ENCODE results near the gene HSPH1.

The HSPH1 gene

GRCh38 chr13:31149604-31150003 is 12.1 kb downstream of the HSPH1 start:
- H3K4me3 ChIP-seq (ENCODE audit: low read length), result no peak overlapping the region
- H3K27me3 ChIP-seq (ENCODE audit: control insufficient read depth, insufficient read depth, low read length), result no peaks in the 10 kb centered on the region
- no peaks in the 10 kb centered on the region for H3K4me1 ChIP-seq (ENCODE audit: control insufficient read depth, insufficient read depth, low read length)
- no peak overlapping the region for H3K9ac ChIP-seq (ENCODE audit: low read length)
- H3K36me3 ChIP-seq (ENCODE audit: control insufficient read depth, insufficient read depth, low read length), result peaks cover 23% of the 10 kb centered on the region
- no peak overlapping the region for H3K27ac ChIP-seq (ENCODE audit: low read depth, low read length)

GRCh38 chr13:31145417-31145816 is 16.3 kb downstream of the HSPH1 start:
- no peak overlapping the region for H3K9ac ChIP-seq (ENCODE audit: low read length)
- H3K27ac ChIP-seq (ENCODE audit: low read depth, low read length), result no peak overlapping the region
- H3K36me3 ChIP-seq (ENCODE audit: control insufficient read depth, insufficient read depth, low read length), result peaks cover 19% of the 10 kb centered on the region
- no peaks in the 10 kb centered on the region for H3K4me1 ChIP-seq (ENCODE audit: control insufficient read depth, insufficient read depth, low read length)
- H3K27me3 ChIP-seq (ENCODE audit: control insufficient read depth, insufficient read depth, low read length), result no peaks in the 10 kb centered on the region
- H3K4me3 ChIP-seq (ENCODE audit: low read length), result no peak overlapping the region

- Histone ChIP-seq H3K27me3 (ENCODE audit: control insufficient read depth, insufficient read depth, low read length) (no peaks in the 10 kb centered on the region), H3K4me1 (ENCODE audit: control insufficient read depth, insufficient read depth, low read length) (no peaks in the 10 kb centered on the region), H3K4me3 (ENCODE audit: low read length) (no peak overlapping the region), H3K9ac (ENCODE audit: low read length) (no peak overlapping the region), H3K27ac (ENCODE audit: low read depth, low read length) (no peak overlapping the region), H3K36me3 (ENCODE audit: control insufficient read depth, insufficient read depth, low read length) (peaks cover 20% of the 10 kb centered on the region)
Measured at GRCh38 chr13:31138515-31138914, 23.2 kb downstream of the HSPH1 start.

- Histone ChIP-seq H3K9ac (ENCODE audit: low read length) (no peak overlapping the region), H3K4me3 (ENCODE audit: low read length) (no peak overlapping the region), H3K4me1 (ENCODE audit: control insufficient read depth, insufficient read depth, low read length) (no peaks in the 10 kb centered on the region), H3K27ac (ENCODE audit: low read depth, low read length) (no peak overlapping the region), H3K36me3 (ENCODE audit: control insufficient read depth, insufficient read depth, low read length) (peaks cover 18% of the 10 kb centered on the region), H3K27me3 (ENCODE audit: control insufficient read depth, insufficient read depth, low read length) (no peaks in the 10 kb centered on the region)
Measured at GRCh38 chr13:31136724-31137123, 25.0 kb downstream of the HSPH1 start.

- Histone ChIP-seq H3K9ac (ENCODE audit: low read length) (no peak overlapping the region), H3K27me3 (ENCODE audit: control insufficient read depth, insufficient read depth, low read length) (no peaks in the 10 kb centered on the region), H3K4me1 (ENCODE audit: control insufficient read depth, insufficient read depth, low read length) (no peaks in the 10 kb centered on the region), H3K4me3 (ENCODE audit: low read length) (no peak overlapping the region), H3K27ac (ENCODE audit: low read depth, low read length) (no peak overlapping the region), H3K36me3 (ENCODE audit: control insufficient read depth, insufficient read depth, low read length) (peaks cover 13% of the 10 kb centered on the region)
Measured at GRCh38 chr13:31134039-31134711, 27.5 kb downstream of the HSPH1 start.

- H3K4me1 ChIP-seq (ENCODE audit: control insufficient read depth, insufficient read depth, low read length), result no peaks in the 10 kb centered on the region
- no peaks in the 10 kb centered on the region for H3K27me3 ChIP-seq (ENCODE audit: control insufficient read depth, insufficient read depth, low read length)
- H3K36me3 ChIP-seq (ENCODE audit: control insufficient read depth, insufficient read depth, low read length), result peaks cover 13% of the 10 kb centered on the region
- no peak overlapping the region for H3K27ac ChIP-seq (ENCODE audit: low read depth, low read length)
- no peak overlapping the region for H3K9ac ChIP-seq (ENCODE audit: low read length)
- H3K4me3 ChIP-seq (ENCODE audit: low read length), result no peak overlapping the region
Measured at GRCh38 chr13:31133621-31134020, 28.1 kb downstream of the HSPH1 start.

GRCh38 chr13:31131470-31131961 is 30.2 kb downstream of the HSPH1 start:
- Histone ChIP-seq H3K9ac (ENCODE audit: low read length) (no peak overlapping the region), H3K4me3 (ENCODE audit: low read length) (no peak overlapping the region), H3K36me3 (ENCODE audit: control insufficient read depth, insufficient read depth, low read length) (no peaks in the 10 kb centered on the region), H3K4me1 (ENCODE audit: control insufficient read depth, insufficient read depth, low read length) (no peaks in the 10 kb centered on the region), H3K27me3 (ENCODE audit: control insufficient read depth, insufficient read depth, low read length) (peaks cover 2% of the 10 kb centered on the region), H3K27ac (ENCODE audit: low read depth, low read length) (no peak overlapping the region)

GRCh38 chr13:31129419-31129818 is 32.3 kb downstream of the HSPH1 start:
- H3K4me1 ChIP-seq (ENCODE audit: control insufficient read depth, insufficient read depth, low read length), result no peaks in the 10 kb centered on the region
- no peak overlapping the region for H3K9ac ChIP-seq (ENCODE audit: low read length)
- no peak overlapping the region for H3K4me3 ChIP-seq (ENCODE audit: low read length)
- H3K36me3 ChIP-seq (ENCODE audit: control insufficient read depth, insufficient read depth, low read length), result no peaks in the 10 kb centered on the region
- peaks cover 2% of the 10 kb centered on the region for H3K27me3 ChIP-seq (ENCODE audit: control insufficient read depth, insufficient read depth, low read length)
- H3K27ac ChIP-seq (ENCODE audit: low read depth, low read length), result no peak overlapping the region

GRCh38 chr13:31124204-31124603 is 37.5 kb downstream of the HSPH1 start:
- Histone ChIP-seq H3K27ac (ENCODE audit: low read depth, low read length) (no peak overlapping the region), H3K27me3 (ENCODE audit: control insufficient read depth, insufficient read depth, low read length) (peaks cover 2% of the 10 kb centered on the region), H3K4me3 (ENCODE audit: low read length) (no peak overlapping the region), H3K9ac (ENCODE audit: low read length) (no peak overlapping the region), H3K36me3 (ENCODE audit: control insufficient read depth, insufficient read depth, low read length) (no peaks in the 10 kb centered on the region), H3K4me1 (ENCODE audit: control insufficient read depth, insufficient read depth, low read length) (no peaks in the 10 kb centered on the region)

- H3K4me1 ChIP-seq (ENCODE audit: control insufficient read depth, insufficient read depth, low read length), result no peaks in the 10 kb centered on the region
- peaks cover 5% of the 10 kb centered on the region for H3K27me3 ChIP-seq (ENCODE audit: control insufficient read depth, insufficient read depth, low read length)
- no peak overlapping the region for H3K4me3 ChIP-seq (ENCODE audit: low read length)
- H3K9ac ChIP-seq (ENCODE audit: low read length), result no peak overlapping the region
- no peak overlapping the region for H3K27ac ChIP-seq (ENCODE audit: low read depth, low read length)
- no peaks in the 10 kb centered on the region for H3K36me3 ChIP-seq (ENCODE audit: control insufficient read depth, insufficient read depth, low read length)
Measured at GRCh38 chr13:31122544-31123260, 39.0 kb downstream of the HSPH1 start.

GRCh38 chr13:31122143-31122542 is 39.6 kb downstream of the HSPH1 start:
- Histone ChIP-seq H3K4me1 (ENCODE audit: control insufficient read depth, insufficient read depth, low read length) (no peaks in the 10 kb centered on the region), H3K27me3 (ENCODE audit: control insufficient read depth, insufficient read depth, low read length) (peaks cover 4% of the 10 kb centered on the region), H3K36me3 (ENCODE audit: control insufficient read depth, insufficient read depth, low read length) (no peaks in the 10 kb centered on the region), H3K27ac (ENCODE audit: low read depth, low read length) (no peak overlapping the region), H3K9ac (ENCODE audit: low read length) (no peak overlapping the region), H3K4me3 (ENCODE audit: low read length) (no peak overlapping the region)

- Histone ChIP-seq H3K4me1 (ENCODE audit: control insufficient read depth, insufficient read depth, low read length) (no peaks in the 10 kb centered on the region), H3K9ac (ENCODE audit: low read length) (no peak overlapping the region), H3K4me3 (ENCODE audit: low read length) (no peak overlapping the region), H3K36me3 (ENCODE audit: control insufficient read depth, insufficient read depth, low read length) (no peaks in the 10 kb centered on the region), H3K27ac (ENCODE audit: low read depth, low read length) (no peak overlapping the region), H3K27me3 (ENCODE audit: control insufficient read depth, insufficient read depth, low read length) (peaks cover 4% of the 10 kb centered on the region)
Measured at GRCh38 chr13:31121379-31122140, 40.1 kb downstream of the HSPH1 start.
